HG03280 (cell line): Measurements from ENCODE around the gene TMTC3.

Experiments used
- ATAC-seq: cut with Tn5 transposase; IDR thresholded peaks from one replicate; pipeline ENCODE4 v1.9.1; 2021; ENCODE audit warnings: mild to moderate bottlenecking, moderate library complexity; ENCODE audit not compliant: unreplicated experiment

TMTC3 gene

GRCh38 chr12:88223519-88223918 is 81.4 kb downstream of the TMTC3 start:
- ATAC-seq = no peak

GRCh38 chr12:88225776-88226175 is 83.7 kb downstream of the TMTC3 start:
- no peak for ATAC-seq

GRCh38 chr12:88227263-88227662 is 85.2 kb downstream of the TMTC3 start:
- no peak for ATAC-seq

- no peak for ATAC-seq
These were observed 85.8 kb downstream of the TMTC3 start for GRCh38 chr12:88227871-88228270.

GRCh38 chr12:88228720-88229119 is 86.6 kb downstream of the TMTC3 start:
- ATAC-seq = no peak

GRCh38 chr12:88230271-88230670 is 88.2 kb downstream of the TMTC3 start:
- no peak for ATAC-seq

- no peak for ATAC-seq
These were observed 93.2 kb downstream of the TMTC3 start for GRCh38 chr12:88235183-88235833.

- ATAC-seq = no peak
These were observed 95.8 kb downstream of the TMTC3 start for GRCh38 chr12:88237954-88238353.

- no peak for ATAC-seq
These were observed 96.3 kb downstream of the TMTC3 start for GRCh38 chr12:88238406-88238805.

GRCh38 chr12:88241862-88242570 is 99.9 kb downstream of the TMTC3 start:
- peak; percentile 58 for ATAC-seq

- ATAC-seq = no peak
These were observed 100.4 kb downstream of the TMTC3 start for GRCh38 chr12:88242571-88242925.

- ATAC-seq = no peak
These were observed 100.8 kb downstream of the TMTC3 start for GRCh38 chr12:88242939-88243338.

GRCh38 chr12:88243982-88244381 is 101.9 kb downstream of the TMTC3 start:
- ATAC-seq = no peak

GRCh38 chr12:88245905-88246304 is 103.8 kb downstream of the TMTC3 start:
- ATAC-seq = no peak

- no peak for ATAC-seq
These were observed 105.1 kb downstream of the TMTC3 start for GRCh38 chr12:88247241-88247643.

GRCh38 chr12:88248606-88249005 is 106.5 kb downstream of the TMTC3 start:
- ATAC-seq = no peak
